Endothelial cell of umbilical vein (primary cell): ENCODE results near the gene RAB31. TPM values are rescaled to one million over a fixed set of nuclear protein-coding genes. Genes with fewer than 3 reads are reported as not detected.

Experiments used
- BruUV-seq: library from RNA; stranded (reverse); fragments of 400-500 nt; replicated peaks from 2 replicates; lab custom pipeline; 2021; lab: Mats Ljungman, UMichigan
- CTCF ChIA-PET: fragments of 300-600, 350-600 bp; sonication (Branson Sonifier 250); formaldehyde crosslinking; loops from one replicate; lab custom pipeline; 2021; ENCODE audit warnings: antibody characterized with exemption, inconsistent platforms; lab: Charles Lee
- POLR2A ChIA-PET: fragments of 300-600, 350-600 bp; sonication (Branson Sonifier 250); formaldehyde crosslinking; loops from one replicate; lab custom pipeline; 2021; ENCODE audit warnings: antibody characterized with exemption, inconsistent platforms; lab: Charles Lee
- DNase-seq: peaks from one replicate; pipeline ENCODE4 v3.0.0-alpha.2; 2011; ENCODE audit warnings: low read depth, low spot score
- FAIRE-seq: peaks from 2 replicates; lab custom pipeline; 2011; peaks lifted over from hg19 to GRCh38; lab: Jason Lieb, UNC
- H2AFZ ChIP-seq: 2 replicates; pipeline ENCODE4 v1.6.0; 2012; ENCODE audit warnings: low read depth, low read length, control low read depth, inconsistent platforms
- H3K27ac ChIP-seq: 2 replicates; pipeline ENCODE4 v1.5.1; 2011; ENCODE audit warnings: low read depth, mild to moderate bottlenecking, control low read depth, low read length, moderate library complexity; ENCODE audit not compliant: insufficient read depth
- H3K27me3 ChIP-seq, 2 experiments: 2 replicates each; pipeline versions ENCODE4 v1.6.0 to v1.6.1; 2011; ENCODE audit warnings: low read length in 2 of 2, mixed read lengths in 1 of 2; ENCODE audit not compliant: control insufficient read depth in 2 of 2, insufficient read depth in 2 of 2
- H3K36me3 ChIP-seq, 2 experiments: 2 replicates in 1 of 2; 3 replicates in 1 of 2; pipeline ENCODE4 v1.5.1; 2011; ENCODE audit warnings: low read length in 2 of 2, mild to moderate bottlenecking in 1 of 2, moderate library complexity in 1 of 2; ENCODE audit not compliant: control insufficient read depth in 2 of 2, insufficient read depth in 2 of 2; ENCODE audit errors: extremely low read depth in 1 of 2
- H3K4me1 ChIP-seq: 3 replicates; pipeline ENCODE4 v1.5.1; 2011; ENCODE audit warnings: mild to moderate bottlenecking, low read length; ENCODE audit not compliant: control insufficient read depth, insufficient read depth; ENCODE audit errors: extremely low read depth
- H3K4me2 ChIP-seq: 2 replicates; pipeline ENCODE4 v1.6.1; 2011; ENCODE audit warnings: low read length, control low read depth, mixed read lengths; ENCODE audit not compliant: insufficient read depth
- H3K4me3 ChIP-seq, 3 experiments: fragments of 200-600 bp in 1 of 3; sonication (generic), shearing (Covaris generic) in 1 of 3; replicated peaks in 1 of 3; 2 replicates each; pipeline ENCODE4 v1.5.1; 2011 to 2016; ENCODE audit warnings: control low read depth in 3 of 3, low read length in 3 of 3, mild to moderate bottlenecking in 2 of 3, inconsistent platforms in 1 of 3, low read depth in 1 of 3, moderate library complexity in 1 of 3; ENCODE audit not compliant: insufficient read depth in 1 of 3
- H3K79me2 ChIP-seq: 2 replicates; pipeline ENCODE4 v1.6.0; 2012; ENCODE audit warnings: low read length, inconsistent platforms; ENCODE audit not compliant: control insufficient read depth, insufficient read depth
- H3K9ac ChIP-seq: replicated peaks from 2 replicates; pipeline ENCODE3; 2011; ENCODE audit warnings: low read length, control low read depth; ENCODE audit not compliant: insufficient read depth; ENCODE audit errors: extremely low read depth
- H3K9me1 ChIP-seq: replicated peaks from 3 replicates; pipeline ENCODE4 v1.6.0; 2011; ENCODE audit warnings: mild to moderate bottlenecking, low read length; ENCODE audit not compliant: control insufficient read depth, insufficient read depth; ENCODE audit errors: extremely low read depth
- H3K9me3 ChIP-seq: replicated peaks from 2 replicates; pipeline ENCODE4 v1.5.1; 2012; ENCODE audit warnings: low read length, inconsistent platforms; ENCODE audit not compliant: control insufficient read depth, insufficient read depth
- H4K20me1 ChIP-seq: replicated peaks from 2 replicates; pipeline ENCODE3; 2011; ENCODE audit warnings: mild to moderate bottlenecking, low read length; ENCODE audit not compliant: control insufficient read depth, insufficient read depth; ENCODE audit errors: extremely low read depth
- EZH2 ChIP-seq: IDR thresholded peaks from 2 replicates; pipeline ENCODE4 v1.6.1; 2012; ENCODE audit warnings: borderline replicate concordance, low read depth, mild to moderate bottlenecking, moderate library complexity, low read length, inconsistent platforms; ENCODE audit not compliant: severe bottlenecking
- FOS ChIP-seq: IDR thresholded peaks from 2 replicates; pipeline ENCODE4 v1.6.1; 2011; ENCODE audit warnings: mild to moderate bottlenecking, low read length, moderate library complexity, borderline replicate concordance; ENCODE audit not compliant: insufficient read depth
- GATA2 ChIP-seq: IDR thresholded peaks from 2 replicates; pipeline ENCODE4 v1.7.0; 2011; ENCODE audit warnings: low read depth, mild to moderate bottlenecking, moderate library complexity, mixed read lengths, low read length; ENCODE audit not compliant: insufficient read length, insufficient read depth
- JUN ChIP-seq: IDR thresholded peaks from 2 replicates; pipeline ENCODE4 v1.6.1; 2011; ENCODE audit warnings: borderline replicate concordance, low read depth; ENCODE audit not compliant: insufficient read length, insufficient read depth
- MYC ChIP-seq: IDR thresholded peaks from one replicate; pipeline ENCODE4 v1.6.1; 2011; ENCODE audit warnings: mild to moderate bottlenecking, low read depth, low read length
- POLR2A ChIP-seq: IDR thresholded peaks from 2 replicates; pipeline ENCODE4 v1.6.1; 2012; ENCODE audit warnings: low read depth, mild to moderate bottlenecking, control low read depth, low read length
- POLR2AphosphoS5 ChIP-seq: IDR thresholded peaks from 2 replicates; pipeline ENCODE4 v1.6.1; 2012; ENCODE audit warnings: low read depth, mild to moderate bottlenecking, control low read depth, low read length, moderate library complexity; ENCODE audit not compliant: insufficient read depth
- dilution Hi-C: fragments of 300-500 bp; cut with MboI; formaldehyde crosslinking; loops from one replicate; pipeline ENCODE4 v1.15.0; 2019; ENCODE audit warnings: low sequenced_read_pairs; ENCODE audit not compliant: extremely low pct_ligation_motif_present
- intact Hi-C: fragments of 100-400 bp; cut with micrococcal nuclease; formaldehyde crosslinking; loops from one replicate; pipeline ENCODE4 v1.10.0; 2022
- polyA plus RNA-seq, 4 experiments: library from polyadenylated mRNA; depleted of rRNA in 3 of 4; stranded (reverse) in 3 of 4; unstranded in 1 of 4; fragments of >200 nt; gene quantifications; 2 replicates each; pipeline versions ENCODE4 v1.2.1 to v1.2.3, GENCODE V29; 2011 to 2012; ENCODE audit warnings: missing spikeins in 1 of 4
- total RNA-seq: library from RNA; stranded (reverse); gene quantifications from 2 replicates; pipeline ENCODE4 v1.2.3, GENCODE V29; 2021
- TF ChIP-seq, protein P1 (sequence below): IDR thresholded peaks from 2 replicates; pipeline ENCODE4 v1.6.1; 2011; ENCODE audit not compliant: insufficient read depth, insufficient read length
- TF ChIP-seq, protein P2 (sequence below), 2 donors: IDR thresholded peaks; 1 replicate in 1 of 2; 2 replicates in 1 of 2; pipeline ENCODE4 v1.5.1; 2011; ENCODE audit warnings: low read length in 2 of 2, mild to moderate bottlenecking in 2 of 2, moderate library complexity in 2 of 2, control low read depth in 1 of 2, inconsistent platforms in 1 of 2, low read depth in 1 of 2; ENCODE audit not compliant: insufficient read depth in 1 of 2; ENCODE audit errors: extremely low read depth in 1 of 2

RAB31 gene
- total and polyA plus RNA-seq, 2 donors (not counting 3 experiments of a cell fraction or from before 2014, with no cell fraction given): 30.5 TPM

DNA sequence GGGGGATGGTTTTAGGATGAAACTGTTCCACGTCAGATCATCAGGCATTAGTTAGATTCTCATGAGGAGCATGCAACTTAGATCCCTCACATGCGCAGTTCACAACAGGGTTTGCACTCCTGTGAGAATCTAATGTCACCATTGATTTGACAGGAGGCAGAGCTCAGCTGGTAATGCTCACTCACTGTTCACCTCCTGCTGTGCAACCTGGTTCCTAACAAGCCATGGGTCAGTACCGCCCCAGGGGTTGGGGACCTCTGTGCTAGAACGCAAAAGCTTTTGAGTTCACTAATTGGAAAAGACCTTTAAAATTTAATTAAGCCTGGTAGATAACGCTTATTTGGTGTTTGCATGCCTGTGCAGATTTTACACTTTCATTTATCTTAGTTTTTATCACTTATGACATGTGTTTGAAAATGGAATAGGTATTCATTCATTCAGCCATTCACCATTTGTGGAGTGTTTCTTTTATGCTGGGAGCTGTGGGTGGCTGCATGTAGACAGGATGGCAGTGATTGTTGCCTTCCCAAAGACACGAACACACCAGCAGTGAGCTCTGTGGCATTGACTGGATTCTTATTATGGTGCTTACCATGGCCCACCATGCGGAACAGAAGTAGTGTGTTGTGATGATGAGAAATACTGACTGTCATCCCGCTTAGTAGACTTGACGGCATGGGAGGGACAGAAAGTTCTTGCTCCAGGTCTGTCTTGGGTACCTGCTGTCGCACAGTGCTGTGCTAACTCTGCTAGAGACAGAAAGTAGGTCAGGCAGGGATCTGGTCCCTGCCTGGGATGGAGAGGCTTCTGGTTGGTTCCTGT, 6.4 kb downstream of the RAB31 start:
- ChIA-PET CTCF (no interaction called here), POLR2A (no interaction called here)
- Histone ChIP-seq H3K9me3 (no peaks in the 10 kb centered on the region), H3K27me3 (no peaks in the 10 kb centered on the region), H3K4me1 (peaks cover 2% of the 10 kb centered on the region), H4K20me1 (no peaks in the 10 kb centered on the region), H3K4me3 (no peak overlapping the region), H3K79me2 (peaks cover 33% of the 10 kb centered on the region), H3K9ac (no peak overlapping the region), H3K4me2 (no peak overlapping the region), H3K9me1 (no peaks in the 10 kb centered on the region), H2AFZ (no peak overlapping the region), H3K36me3 (no peaks in the 10 kb centered on the region), H3K27ac (no peak overlapping the region)
- BruUV-seq: no TSS peak
- TF ChIP-seq, protein P1, sequence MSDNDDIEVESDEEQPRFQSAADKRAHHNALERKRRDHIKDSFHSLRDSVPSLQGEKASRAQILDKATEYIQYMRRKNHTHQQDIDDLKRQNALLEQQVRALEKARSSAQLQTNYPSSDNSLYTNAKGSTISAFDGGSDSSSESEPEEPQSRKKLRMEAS: no peak
- no peak for TF ChIP-seq GATA2
- no peak for TF ChIP-seq POLR2A
- TF ChIP-seq MYC: no peak
- TF ChIP-seq JUN: no peak
- TF ChIP-seq, protein P2, sequence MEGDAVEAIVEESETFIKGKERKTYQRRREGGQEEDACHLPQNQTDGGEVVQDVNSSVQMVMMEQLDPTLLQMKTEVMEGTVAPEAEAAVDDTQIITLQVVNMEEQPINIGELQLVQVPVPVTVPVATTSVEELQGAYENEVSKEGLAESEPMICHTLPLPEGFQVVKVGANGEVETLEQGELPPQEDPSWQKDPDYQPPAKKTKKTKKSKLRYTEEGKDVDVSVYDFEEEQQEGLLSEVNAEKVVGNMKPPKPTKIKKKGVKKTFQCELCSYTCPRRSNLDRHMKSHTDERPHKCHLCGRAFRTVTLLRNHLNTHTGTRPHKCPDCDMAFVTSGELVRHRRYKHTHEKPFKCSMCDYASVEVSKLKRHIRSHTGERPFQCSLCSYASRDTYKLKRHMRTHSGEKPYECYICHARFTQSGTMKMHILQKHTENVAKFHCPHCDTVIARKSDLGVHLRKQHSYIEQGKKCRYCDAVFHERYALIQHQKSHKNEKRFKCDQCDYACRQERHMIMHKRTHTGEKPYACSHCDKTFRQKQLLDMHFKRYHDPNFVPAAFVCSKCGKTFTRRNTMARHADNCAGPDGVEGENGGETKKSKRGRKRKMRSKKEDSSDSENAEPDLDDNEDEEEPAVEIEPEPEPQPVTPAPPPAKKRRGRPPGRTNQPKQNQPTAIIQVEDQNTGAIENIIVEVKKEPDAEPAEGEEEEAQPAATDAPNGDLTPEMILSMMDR (IDR thresholded peaks at IDR 0.05; ENCODE audit: extremely low read depth in 1 of 2, insufficient read depth in 1 of 2, low read depth in 1 of 2, low read length in 2 of 2): no peak
- no peak for TF ChIP-seq POLR2AphosphoS5
- no peak for TF ChIP-seq EZH2
- no peak for TF ChIP-seq FOS
- intact Hi-C loops (no loop called here), dilution Hi-C loops (no loop called here)
- FAIRE-seq (no peak), DNase-seq (no peak)
